Adrenal gland (tissue), 5 donors: ENCODE results near the gene TDRD9.

Experiments used
- CTCF ChIP-seq, 6 experiments: fragments of 450-650 bp in 4 of 6; fragments of 200-600 bp in 2 of 6; sonication (generic) in 1 of 6; IDR thresholded peaks; 1 replicate in 5 of 6; 2 replicates in 1 of 6; pipeline versions ENCODE4 v1.5.1 to v1.8.0; 2016 to 2021; ENCODE audit warnings: antibody characterized with exemption in 6 of 6, mild to moderate bottlenecking in 2 of 6, moderate library complexity in 1 of 6
- POLR2A ChIP-seq, 2 donors: fragments of 450-650 bp; IDR thresholded peaks; one replicate each; pipeline ENCODE4 v1.6.1; 2017; ENCODE audit warnings: antibody characterized with exemption in 2 of 2, mild to moderate bottlenecking in 2 of 2, moderate library complexity in 1 of 2
- donor health status: DM: no; HTN: no; CAD: no.

- TF ChIP-seq CTCF (IDR thresholded peaks at IDR 0.05) = no peak
- TF ChIP-seq POLR2A (IDR thresholded peaks at IDR 0.05) = no peak
Observed at GRCh38 chr14:104096751-104097700, 168.8 kb downstream of the TDRD9 start.
